COR-L47 (cell line): ENCODE measurements around the gene NFATC2IP.
"Not testable (repeated sequence)": the region's sequence is repeated elsewhere in the genome, so short reads cannot be mapped to it uniquely, and the experiment has no call there.

Experiments used
- DNase-seq: peaks from one replicate; lab custom pipeline; 2025; lab: John Stamatoyannopoulos, UW

NFATC2IP gene

GRCh38 chr16:28926284-28926683 is 24.5 kb upstream of the NFATC2IP start:
- DNase-seq: not testable (repeated sequence)

GRCh38 chr16:28927815-28928214 is 22.9 kb upstream of the NFATC2IP start:
- DNase-seq: no peak

- DNase-seq: no peak
Measured at GRCh38 chr16:28930203-28930602, 20.5 kb upstream of the NFATC2IP start.

- no peak for DNase-seq
Measured at GRCh38 chr16:28930652-28931051, 20.1 kb upstream of the NFATC2IP start.

- DNase-seq: no peak
Measured at GRCh38 chr16:28931801-28932225, 18.9 kb upstream of the NFATC2IP start, which contains the start of gene CD19. Gene CD19, plus strand, starts transcription at chr16:28931971. Its CDS starts 30 bp downstream, at chr16:28932001.

DNA sequence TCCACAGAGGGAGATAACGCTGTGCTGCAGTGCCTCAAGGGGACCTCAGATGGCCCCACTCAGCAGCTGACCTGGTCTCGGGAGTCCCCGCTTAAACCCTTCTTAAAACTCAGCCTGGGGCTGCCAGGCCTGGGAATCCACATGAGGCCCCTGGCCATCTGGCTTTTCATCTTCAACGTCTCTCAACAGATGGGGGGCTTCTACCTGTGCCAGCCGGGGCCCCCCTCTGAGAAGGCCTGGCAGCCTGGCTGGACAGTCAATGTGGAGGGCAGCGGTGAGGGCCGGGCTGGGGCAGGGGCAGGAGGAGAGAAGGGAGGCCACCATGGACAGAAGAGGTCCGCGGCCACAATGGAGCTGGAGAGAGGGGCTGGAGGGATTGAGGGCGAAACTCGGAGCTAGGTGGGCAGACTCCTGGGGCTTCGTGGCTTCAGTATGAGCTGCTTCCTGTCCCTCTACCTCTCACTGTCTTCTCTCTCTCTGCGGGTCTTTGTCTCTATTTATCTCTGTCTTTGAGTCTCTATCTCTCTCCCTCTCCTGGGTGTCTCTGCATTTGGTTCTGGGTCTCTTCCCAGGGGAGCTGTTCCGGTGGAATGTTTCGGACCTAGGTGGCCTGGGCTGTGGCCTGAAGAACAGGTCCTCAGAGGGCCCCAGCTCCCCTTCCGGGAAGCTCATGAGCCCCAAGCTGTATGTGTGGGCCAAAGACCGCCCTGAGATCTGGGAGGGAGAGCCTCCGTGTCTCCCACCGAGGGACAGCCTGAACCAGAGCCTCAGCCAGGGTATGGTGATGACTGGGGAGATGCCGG is 18.2 kb upstream of the NFATC2IP start:
- no peak for DNase-seq

GRCh38 chr16:28933171-28933570 is 17.6 kb upstream of the NFATC2IP start:
- no peak for DNase-seq

- DNase-seq: no peak
Measured at GRCh38 chr16:28935346-28935745, 15.4 kb upstream of the NFATC2IP start.

- no peak for DNase-seq
Measured at GRCh38 chr16:28935924-28936783, 14.6 kb upstream of the NFATC2IP start.

GRCh38 chr16:28936784-28937155 is 14.0 kb upstream of the NFATC2IP start:
- DNase-seq: no peak

- DNase-seq: no peak
Measured at GRCh38 chr16:28937222-28937876, 13.4 kb upstream of the NFATC2IP start.

- DNase-seq: no peak
Measured at GRCh38 chr16:28938721-28939120, 12.0 kb upstream of the NFATC2IP start.

DNA sequence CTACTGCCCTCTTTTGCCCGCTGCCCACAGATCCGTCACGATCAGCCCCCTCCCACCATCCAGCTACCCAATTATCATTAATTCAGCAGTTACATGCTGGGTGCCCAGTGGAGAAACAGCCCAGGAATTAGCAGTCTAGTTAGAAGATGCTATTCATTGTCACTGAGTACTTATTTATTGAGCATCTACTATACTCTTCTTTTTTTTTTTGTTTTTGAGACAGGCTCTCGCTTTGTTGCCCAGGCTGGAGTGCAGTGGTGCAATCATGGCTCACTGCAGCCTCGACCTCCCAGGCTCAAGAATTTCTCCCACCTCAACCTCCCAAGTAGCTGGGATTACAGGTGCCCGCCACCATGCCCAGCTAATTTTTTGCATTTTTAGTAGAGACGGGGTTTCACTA is 10.9 kb upstream of the NFATC2IP start:
- DNase-seq: not testable (repeated sequence)

- no peak for DNase-seq
Measured at GRCh38 chr16:28943281-28943680, 7.5 kb upstream of the NFATC2IP start.

GRCh38 chr16:28946681-28947080 is 4.1 kb upstream of the NFATC2IP start:
- DNase-seq: no peak

GRCh38 chr16:28951410-28951943 is 740 bp downstream of the NFATC2IP start:
- no peak for DNase-seq

DNA sequence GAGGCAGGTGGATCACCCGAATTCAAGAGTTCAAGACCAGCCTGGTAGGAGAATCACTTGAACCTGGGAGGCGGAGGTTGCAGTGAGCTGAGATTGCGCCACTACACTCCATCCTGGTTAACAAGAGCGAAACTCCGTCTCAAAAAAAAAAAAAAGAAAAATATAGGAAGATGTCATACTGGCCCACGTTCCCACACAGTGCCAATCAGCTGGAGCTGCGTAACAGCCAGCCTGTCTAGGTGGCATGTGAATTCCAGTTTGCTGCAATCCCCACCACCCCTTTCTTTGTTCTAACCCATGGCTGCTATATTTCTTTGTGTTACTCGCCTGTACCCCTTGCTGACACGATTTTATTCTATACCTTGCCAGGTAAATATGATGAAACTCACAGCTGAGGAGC is 7.5 kb downstream of the NFATC2IP start:
- DNase-seq: no peak

- DNase-seq: no peak
Measured at GRCh38 chr16:28958836-28959235, 8.1 kb downstream of the NFATC2IP start.

DNA sequence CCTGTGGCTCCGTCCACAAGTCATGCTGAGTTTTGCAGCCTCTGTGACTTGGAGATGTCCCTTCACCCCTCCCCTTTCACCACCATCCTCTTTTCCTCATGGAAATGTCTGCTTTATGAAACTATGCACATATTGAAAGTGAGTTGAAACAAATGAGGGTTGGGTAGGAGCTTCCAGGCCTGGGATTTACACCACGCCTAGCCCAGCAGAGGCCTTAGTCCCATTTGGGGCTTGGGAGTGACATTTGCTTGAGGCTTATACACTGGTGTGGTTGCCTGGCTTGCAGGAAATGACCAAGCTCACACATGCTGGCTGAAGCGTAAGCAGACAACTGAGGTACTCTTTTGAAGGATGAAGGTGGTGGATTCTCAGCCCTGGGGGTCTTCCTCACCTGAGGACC is 13.3 kb downstream of the NFATC2IP start:
- no peak for DNase-seq

DNA sequence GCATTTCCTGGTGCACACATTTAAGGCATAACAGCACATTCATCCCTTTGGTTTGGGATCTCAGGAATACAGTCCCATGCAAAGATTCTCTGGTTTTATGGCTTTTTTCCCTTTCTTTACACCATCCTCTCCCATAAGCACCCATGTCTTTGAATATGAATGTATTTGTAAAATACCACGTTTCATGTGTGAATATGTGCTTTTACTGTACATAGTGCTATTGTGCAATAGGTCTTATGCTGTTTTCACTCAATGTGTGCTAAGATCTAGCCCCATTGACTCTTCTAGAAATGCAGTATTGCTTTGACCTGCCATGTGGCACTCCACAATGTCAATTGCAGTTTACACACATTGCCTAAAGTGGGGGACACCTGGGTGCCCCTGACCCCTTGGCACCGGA is 13.8 kb downstream of the NFATC2IP start:
- DNase-seq: no peak

DNA sequence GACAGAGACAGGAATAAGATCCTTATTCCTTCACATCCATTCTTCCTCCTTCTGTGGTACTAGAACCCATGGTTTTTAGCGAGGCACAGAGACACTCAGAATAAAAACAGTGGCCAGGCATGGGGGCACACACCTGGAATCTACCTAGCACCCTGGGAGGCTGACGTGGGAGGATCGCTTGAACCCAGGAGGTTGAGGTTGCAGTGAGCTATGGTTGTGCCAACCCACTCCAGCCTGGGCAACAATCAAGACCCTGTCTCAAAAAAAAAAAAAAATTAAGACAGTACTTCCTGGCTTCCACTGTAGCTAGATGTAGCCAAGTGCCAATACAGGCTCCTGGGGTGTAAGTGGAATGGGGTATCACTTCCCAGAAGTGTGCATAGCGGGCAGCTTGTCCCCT is 16.4 kb downstream of the NFATC2IP start:
- no peak for DNase-seq

DNA sequence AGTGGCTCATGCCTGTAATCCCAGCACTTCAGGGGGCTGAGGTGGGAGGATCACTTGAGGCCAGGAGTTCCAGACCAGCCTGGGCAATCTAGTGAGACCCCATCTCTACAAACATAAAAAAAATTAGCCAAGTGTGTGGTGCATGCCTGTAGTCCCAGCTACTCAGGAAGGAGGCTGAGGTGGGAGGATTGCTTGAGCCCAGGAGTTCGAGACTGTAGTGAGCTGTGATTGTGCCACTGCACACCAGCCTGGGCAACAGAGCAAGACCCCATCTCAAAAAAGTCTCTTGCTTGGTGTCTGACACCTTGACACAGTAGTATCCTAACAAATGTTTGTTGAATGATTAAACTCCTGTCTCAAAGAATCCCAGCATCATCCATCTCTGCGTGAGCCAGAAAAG is 19.0 kb downstream of the NFATC2IP start:
- DNase-seq: not testable (repeated sequence)
